ENCODE data around the gene AKAP12. TPM values are rescaled to one million over a fixed set of nuclear protein-coding genes. Genes with fewer than 3 reads are reported as not detected.

The AKAP12 gene
- total and polyA plus RNA-seq, 2 donors (not counting 1 experiment from before 2014, with no cell fraction given): 0.04 to 0.22 TPM

DNA sequence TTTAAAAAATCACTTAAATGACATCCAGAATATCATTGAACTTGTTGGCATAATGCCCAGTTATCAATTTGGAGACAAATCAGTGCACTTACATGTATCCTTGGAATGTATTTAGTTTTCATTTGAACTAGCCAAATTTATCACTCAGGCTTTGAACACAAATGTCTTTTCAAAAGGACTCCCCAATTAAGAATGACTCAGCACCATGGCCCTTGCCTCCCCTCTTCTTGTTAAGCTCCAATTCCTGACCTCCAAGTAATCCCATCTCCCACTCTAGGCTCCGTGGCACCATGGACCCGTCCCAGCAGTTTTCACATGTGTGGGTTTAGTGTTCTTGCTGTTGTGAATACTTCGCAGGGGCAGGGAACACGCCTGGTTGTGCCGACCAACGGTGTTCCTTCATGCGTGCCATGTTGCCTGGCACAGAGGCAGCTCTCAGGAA lies 2.7 kb downstream of the AKAP12 start:
- no peaks in the 10 kb centered on the region for H3K9me3 Mint-ChIP-seq (ENCODE audit: insufficient read depth)
- Histone ChIP-seq H3K79me2 (ENCODE audit: control insufficient read depth, insufficient read depth, low read length) (no peaks in the 10 kb centered on the region), H3K4me3 (ENCODE audit: control extremely low read depth in 1 of 5, extremely low read depth in 1 of 5, insufficient read depth in 1 of 5, low read depth in 2 of 5, low read length in 4 of 5) (no peak overlapping the region), H4K20me1 (ENCODE audit: control insufficient read depth, insufficient read depth, low read length, poor library complexity, severe bottlenecking) (no peaks in the 10 kb centered on the region), H3K9ac (ENCODE audit: low read length) (no peak overlapping the region), H2AFZ (ENCODE audit: insufficient read depth, low read depth, low read length, poor library complexity, severe bottlenecking) (no peak overlapping the region), H3K36me3 (replicated peaks in 1 of 2; ENCODE audit: control extremely low read depth in 1 of 2, control insufficient read depth in 1 of 2, extremely low read depth in 1 of 2, insufficient read depth in 2 of 2, low read length in 1 of 2) (no peaks in the 10 kb centered on the region), H3K27ac (ENCODE audit: low read length in 2 of 2) (no peak overlapping the region), H3K4me2 (replicated peaks; ENCODE audit: low read depth, low read length, poor library complexity, severe bottlenecking) (no peak overlapping the region), H3K27me3 (replicated peaks in 1 of 4; ENCODE audit: control extremely low read depth in 1 of 4, control insufficient read depth in 3 of 4, insufficient read depth in 4 of 4, low read length in 3 of 4) (peaks cover 0 to 31% (median 20%) of the 10 kb centered on the region in 4 experiments), H3K4me1 (ENCODE audit: control insufficient read depth in 2 of 2, insufficient read depth in 2 of 2, low read length in 2 of 2) (peaks cover 9 to 20% of the 10 kb centered on the region in 2 donors), H3K9me3 (ENCODE audit: control extremely low read depth in 1 of 3, control insufficient read depth in 2 of 3, insufficient read depth in 1 of 3, low read length in 2 of 3) (no peaks in the 10 kb centered on the region)
- ChIA-PET CTCF (no interaction called here), POLR2A (no interaction called here)
- ATAC-seq (ENCODE audit: low read depth) (no peak), DNase-seq (no peak)
- no peak overlapping the region for H3K4me3 Mint-ChIP-seq
- no peak for TF ChIP-seq EZH2 (IDR thresholded peaks at IDR 0.05; ENCODE audit: borderline replicate concordance, insufficient read depth, low read depth, low read length, poor library complexity, severe bottlenecking)
- TF ChIP-seq, protein P1, sequence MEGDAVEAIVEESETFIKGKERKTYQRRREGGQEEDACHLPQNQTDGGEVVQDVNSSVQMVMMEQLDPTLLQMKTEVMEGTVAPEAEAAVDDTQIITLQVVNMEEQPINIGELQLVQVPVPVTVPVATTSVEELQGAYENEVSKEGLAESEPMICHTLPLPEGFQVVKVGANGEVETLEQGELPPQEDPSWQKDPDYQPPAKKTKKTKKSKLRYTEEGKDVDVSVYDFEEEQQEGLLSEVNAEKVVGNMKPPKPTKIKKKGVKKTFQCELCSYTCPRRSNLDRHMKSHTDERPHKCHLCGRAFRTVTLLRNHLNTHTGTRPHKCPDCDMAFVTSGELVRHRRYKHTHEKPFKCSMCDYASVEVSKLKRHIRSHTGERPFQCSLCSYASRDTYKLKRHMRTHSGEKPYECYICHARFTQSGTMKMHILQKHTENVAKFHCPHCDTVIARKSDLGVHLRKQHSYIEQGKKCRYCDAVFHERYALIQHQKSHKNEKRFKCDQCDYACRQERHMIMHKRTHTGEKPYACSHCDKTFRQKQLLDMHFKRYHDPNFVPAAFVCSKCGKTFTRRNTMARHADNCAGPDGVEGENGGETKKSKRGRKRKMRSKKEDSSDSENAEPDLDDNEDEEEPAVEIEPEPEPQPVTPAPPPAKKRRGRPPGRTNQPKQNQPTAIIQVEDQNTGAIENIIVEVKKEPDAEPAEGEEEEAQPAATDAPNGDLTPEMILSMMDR (IDR thresholded peaks at IDR 0.05): no peak
- H3K27ac Mint-ChIP-seq: no peak overlapping the region
- intact Hi-C loops (cut with micrococcal nuclease): no loop called here
- 86% methylated on average over 4 of the region's 7 CpGs for WGBS (ENCODE audit: insufficient coverage)
- peaks cover 16% of the 10 kb centered on the region for H3K4me1 Mint-ChIP-seq
- peaks cover 44% of the 10 kb centered on the region for H3K27me3 Mint-ChIP-seq

DNA sequence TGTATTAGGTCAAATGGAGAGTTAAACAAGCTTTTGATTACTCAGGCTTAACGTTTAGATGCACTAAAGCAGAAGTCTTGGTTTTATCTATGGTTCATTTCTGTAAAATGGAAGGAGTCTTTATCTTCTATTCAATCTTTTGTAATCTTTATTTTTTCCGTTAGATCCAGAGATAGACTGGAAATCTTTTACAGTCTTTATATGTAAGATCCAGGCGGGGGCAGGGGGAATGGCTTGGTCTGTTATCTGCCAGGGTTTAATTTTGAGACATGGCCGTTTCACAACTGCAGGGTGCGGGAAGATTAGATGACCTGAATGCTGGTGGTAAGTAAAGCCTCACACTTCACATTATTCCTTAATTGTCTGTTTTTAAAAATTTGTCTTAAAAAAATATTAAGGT lies 3.7 kb downstream of the AKAP12 start:
- intact Hi-C loops (cut with micrococcal nuclease): no loop called here
- H3K27me3 Mint-ChIP-seq: peaks cover 50% of the 10 kb centered on the region

More for the DNA sequence above, 3.7 kb downstream of the AKAP12 start:
- peaks cover 0 to 28% (median 18%) of the 10 kb centered on the region in 4 experiments for H3K27me3 ChIP-seq (replicated peaks in 1 of 4; ENCODE audit: control extremely low read depth in 1 of 4, control insufficient read depth in 3 of 4, insufficient read depth in 4 of 4, low read length in 3 of 4)
- peaks cover 16% of the 10 kb centered on the region for H3K4me1 Mint-ChIP-seq
- no CpG with 5 or more reads among the region's 5 CpGs for WGBS (ENCODE audit: insufficient coverage)
- H3K27ac Mint-ChIP-seq: no peak overlapping the region
- no peaks in the 10 kb centered on the region for H3K79me2 ChIP-seq (ENCODE audit: control insufficient read depth, insufficient read depth, low read length)
- H3K36me3 ChIP-seq (replicated peaks in 1 of 2; ENCODE audit: control extremely low read depth in 1 of 2, control insufficient read depth in 1 of 2, extremely low read depth in 1 of 2, insufficient read depth in 2 of 2, low read length in 1 of 2): no peaks in the 10 kb centered on the region
- no peak overlapping the region for H3K27ac ChIP-seq (ENCODE audit: low read length in 2 of 2)
- no peak overlapping the region for H3K9ac ChIP-seq (ENCODE audit: low read length)
- ATAC-seq (ENCODE audit: low read depth) (no peak), DNase-seq (no peak)
- H3K4me1 ChIP-seq (ENCODE audit: control insufficient read depth in 2 of 2, insufficient read depth in 2 of 2, low read length in 2 of 2): peaks cover 9 to 20% of the 10 kb centered on the region in 2 donors
- TF ChIP-seq EZH2 (IDR thresholded peaks at IDR 0.05; ENCODE audit: borderline replicate concordance, insufficient read depth, low read depth, low read length, poor library complexity, severe bottlenecking): no peak
- TF ChIP-seq, protein P1 (IDR thresholded peaks at IDR 0.05): no peak
- no peak overlapping the region for H2AFZ ChIP-seq (ENCODE audit: insufficient read depth, low read depth, low read length, poor library complexity, severe bottlenecking)
- no peaks in the 10 kb centered on the region for H3K9me3 Mint-ChIP-seq (ENCODE audit: insufficient read depth)
- no peaks in the 10 kb centered on the region for H3K9me3 ChIP-seq (ENCODE audit: control extremely low read depth in 1 of 3, control insufficient read depth in 2 of 3, insufficient read depth in 1 of 3, low read length in 2 of 3)
- ChIA-PET POLR2A (no interaction called here), CTCF (no interaction called here)
- no peaks in the 10 kb centered on the region for H4K20me1 ChIP-seq (ENCODE audit: control insufficient read depth, insufficient read depth, low read length, poor library complexity, severe bottlenecking)
- H3K4me3 Mint-ChIP-seq: no peak overlapping the region
- H3K4me2 ChIP-seq (replicated peaks; ENCODE audit: low read depth, low read length, poor library complexity, severe bottlenecking): no peak overlapping the region
- H3K4me3 ChIP-seq (ENCODE audit: control extremely low read depth in 1 of 5, extremely low read depth in 1 of 5, insufficient read depth in 1 of 5, low read depth in 2 of 5, low read length in 4 of 5): no peak overlapping the region

Measured in B cell (primary cell).